Nephron progenitor cell (in vitro differentiated cells): ENCODE measurements around the gene TPD52L2.
"Not testable (repeated sequence)": the region's sequence is repeated elsewhere in the genome, so short reads cannot be mapped to it uniquely, and the experiment has no call there.

Experiments used
- DNase-seq: peaks from one replicate; pipeline ENCODE4 v3.0.0; 2021
- H3K27ac Mint-ChIP-seq: 2 replicates; pipeline ENCODE4 v1.8.0; 2021; ENCODE audit warnings: mild to moderate bottlenecking, moderate library complexity, mixed read lengths
- H3K27me3 Mint-ChIP-seq: 2 replicates; pipeline ENCODE4 v1.8.0; 2021; ENCODE audit warnings: mild to moderate bottlenecking, low read depth, mixed read lengths; ENCODE audit not compliant: poor library complexity
- H3K36me3 Mint-ChIP-seq: 2 replicates; pipeline ENCODE4 v1.8.0; 2021; ENCODE audit warnings: low read depth, mixed read lengths
- H3K4me1 Mint-ChIP-seq: 2 replicates; pipeline ENCODE4 v1.8.0; 2021; ENCODE audit warnings: mixed read lengths
- H3K4me3 Mint-ChIP-seq: 2 replicates; pipeline ENCODE4 v1.8.0; 2021; ENCODE audit warnings: mild to moderate bottlenecking, moderate library complexity, mixed read lengths
- H3K9me3 Mint-ChIP-seq: 2 replicates; pipeline ENCODE4 v1.8.0; 2021; ENCODE audit warnings: mild to moderate bottlenecking, moderate library complexity, mixed read lengths
- CTCF ChIP-seq: fragments of 200-600 bp; sonication (generic); IDR thresholded peaks from 2 replicates; pipeline ENCODE4 v1.5.0; 2021; ENCODE audit warnings: antibody characterized with exemption

The TPD52L2 gene

DNA sequence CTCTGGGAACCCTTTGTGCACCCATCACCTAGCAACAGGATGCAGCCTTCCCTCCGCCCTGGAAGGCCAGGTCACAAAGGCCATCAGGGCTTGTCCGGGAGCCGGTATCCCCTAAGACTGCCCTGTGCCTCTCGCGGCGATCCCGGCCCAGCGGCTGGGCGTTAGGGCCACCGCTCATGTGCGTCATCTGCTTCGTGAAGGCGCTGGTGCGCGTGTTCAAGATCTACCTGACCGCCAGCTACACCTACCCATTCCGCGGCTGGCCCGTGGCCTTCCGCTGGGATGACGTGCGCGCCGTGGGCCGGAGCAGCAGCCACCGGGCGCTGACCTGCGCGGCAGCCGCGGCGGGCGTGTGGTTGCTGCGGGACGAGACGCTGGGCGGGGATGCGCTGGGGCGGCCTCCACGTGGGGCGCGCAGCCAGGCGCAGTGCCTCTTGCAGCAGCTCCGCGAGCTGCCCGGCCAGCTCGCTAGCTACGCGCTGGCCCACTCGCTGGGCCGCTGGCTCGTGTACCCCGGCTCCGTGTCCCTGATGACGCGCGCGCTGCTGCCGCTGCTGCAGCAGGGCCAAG lies 3.6 kb upstream of the TPD52L2 start, which contains the start of gene ABHD16B:
Gene ABHD16B, plus strand, starts transcription at position 134 of the 570 bp plus-strand sequence. Its CDS starts 43 bp downstream, at position 177.
- Mint-ChIP-seq H3K27me3 (peaks cover 5% of the 10 kb centered on the region), H3K4me1 (peaks cover 71% of the 10 kb centered on the region), H3K4me3 (no peak within 1 kb of the TSS), H3K36me3 (peaks cover 5% of the 10 kb centered on the region), H3K27ac (peak within 1 kb of the TSS; percentile 66), H3K9me3 (no peaks in the 10 kb centered on the region)
- DNase-seq = no peak
- TF ChIP-seq CTCF = no peak

GRCh38 chr20:63861981-63862901 lies 2.8 kb upstream of the TPD52L2 start:
- Mint-ChIP-seq H3K4me1 (peaks cover 64% of the 10 kb centered on the region), H3K4me3 (no peak overlapping the region), H3K36me3 (peaks cover 5% of the 10 kb centered on the region), H3K27me3 (peaks cover 5% of the 10 kb centered on the region), H3K27ac (no peak overlapping the region), H3K9me3 (no peaks in the 10 kb centered on the region)
- DNase-seq = no peak
- TF ChIP-seq CTCF = no peak

DNA sequence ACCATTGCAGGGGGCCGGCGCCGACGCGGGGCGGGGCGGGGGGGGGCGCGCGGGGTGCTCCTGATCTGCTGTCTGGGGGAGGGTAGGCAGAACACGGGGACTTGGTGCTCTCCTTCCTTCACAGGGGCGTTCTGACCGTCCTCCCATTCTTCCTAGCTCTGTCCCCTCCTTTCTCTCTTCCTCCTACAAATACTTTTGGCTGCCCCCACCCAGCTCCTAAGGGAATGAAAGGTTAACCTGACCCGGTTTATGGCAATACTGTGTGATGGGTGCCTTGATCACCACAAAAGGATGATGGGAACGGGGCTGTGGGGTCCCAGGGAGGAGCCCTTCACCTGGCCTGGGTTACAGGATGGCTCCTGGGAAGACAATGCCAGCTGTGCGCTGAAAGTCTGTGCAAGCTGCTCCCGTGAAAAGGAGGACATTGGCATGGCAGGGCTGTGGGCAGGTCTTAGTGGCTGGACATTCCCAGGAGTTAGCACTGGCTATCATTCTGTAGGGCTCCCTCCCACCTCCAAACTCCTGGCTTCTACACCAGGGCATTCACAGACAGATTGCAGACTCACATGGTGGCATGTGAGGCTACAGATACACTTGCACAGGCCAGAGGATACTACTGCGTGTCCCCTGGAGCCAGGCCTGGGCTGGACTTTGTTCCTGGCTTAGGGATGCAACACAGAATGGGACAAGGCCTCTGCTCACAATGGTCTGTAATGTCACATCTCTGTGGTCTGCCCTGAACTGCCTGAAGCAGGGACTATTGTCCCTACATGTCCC lies 1.9 kb upstream of the TPD52L2 start:
- TF ChIP-seq CTCF = no peak
- Mint-ChIP-seq H3K4me1 (peaks cover 54% of the 10 kb centered on the region), H3K4me3 (peak overlapping the region; percentile 95), H3K27me3 (peaks cover 5% of the 10 kb centered on the region), H3K9me3 (no peaks in the 10 kb centered on the region), H3K36me3 (peaks cover 9% of the 10 kb centered on the region), H3K27ac (peak overlapping the region; percentile 95)
- no peak for DNase-seq

DNA sequence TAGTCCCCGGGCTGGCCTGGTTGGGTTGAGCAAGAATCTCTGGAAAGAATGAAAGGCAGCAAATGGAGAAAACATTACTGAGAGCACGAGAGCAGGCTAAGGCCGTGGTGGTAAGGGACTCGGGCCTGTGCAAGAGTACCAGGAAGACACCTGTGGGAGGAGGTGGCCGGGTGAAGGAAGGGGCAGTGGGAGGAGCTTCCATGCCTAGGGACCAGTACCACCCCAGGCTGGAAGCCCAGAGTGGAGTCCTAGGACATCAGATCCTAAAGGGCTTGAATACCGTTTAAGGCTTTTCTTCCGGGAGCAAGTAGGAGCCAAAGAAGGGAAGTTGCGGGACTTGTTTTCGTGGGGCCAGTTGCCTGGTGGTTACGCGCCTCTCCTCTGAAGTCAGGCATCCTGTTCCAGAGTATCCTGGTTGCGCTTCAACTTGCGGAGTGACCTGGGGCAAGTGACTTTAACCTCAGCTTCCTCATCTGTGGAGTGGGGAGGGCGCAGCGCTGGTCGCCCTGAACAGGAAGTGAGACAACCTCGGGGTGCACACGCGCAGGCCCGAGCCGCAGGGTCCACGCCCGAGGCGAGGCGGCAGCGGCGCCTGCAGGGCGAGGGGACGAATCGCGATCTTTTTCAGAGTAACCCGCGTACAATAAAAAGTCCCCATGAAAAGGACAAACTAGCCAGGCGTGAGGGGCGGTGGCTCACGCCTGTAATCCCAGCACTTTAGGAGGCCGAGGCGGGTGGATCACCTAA lies 1.1 kb upstream of the TPD52L2 start:
- DNase-seq = peak; percentile 69
- H3K27ac Mint-ChIP-seq = peak overlapping the region; percentile 95
- peak; percentile 45 for TF ChIP-seq CTCF
- no peaks in the 10 kb centered on the region for H3K9me3 Mint-ChIP-seq
- H3K4me1 Mint-ChIP-seq = peaks cover 47% of the 10 kb centered on the region
- H3K36me3 Mint-ChIP-seq = peaks cover 13% of the 10 kb centered on the region
- H3K4me3 Mint-ChIP-seq = peak overlapping the region; percentile 95
- H3K27me3 Mint-ChIP-seq = peaks cover 5% of the 10 kb centered on the region

DNA sequence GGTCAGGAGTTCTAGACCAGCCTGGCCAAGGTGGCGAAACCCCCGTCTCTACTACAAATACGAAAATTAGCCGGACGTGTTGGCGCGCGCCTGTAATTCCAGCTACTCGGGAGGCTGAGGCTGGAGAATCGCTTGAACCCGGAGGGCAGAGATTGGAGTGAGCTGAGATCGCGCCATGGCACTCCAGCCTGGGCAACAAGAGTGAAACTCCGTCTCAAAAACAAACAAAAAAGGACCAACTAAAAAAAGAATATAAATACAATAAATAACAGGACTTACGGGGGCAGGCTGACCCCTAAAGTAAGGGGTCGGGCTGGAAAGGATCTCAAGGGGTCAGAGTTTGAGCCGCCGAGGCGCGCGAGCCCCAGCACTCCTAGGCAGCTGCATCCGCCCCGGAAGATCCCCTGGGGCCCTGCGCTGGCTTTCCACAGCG lies 509 bp upstream of the TPD52L2 start:
- no peak for TF ChIP-seq CTCF
- H3K27me3 Mint-ChIP-seq = peaks cover 5% of the 10 kb centered on the region
- peaks cover 19% of the 10 kb centered on the region for H3K36me3 Mint-ChIP-seq
- H3K4me3 Mint-ChIP-seq = peak overlapping the region; percentile 95
- peaks cover 41% of the 10 kb centered on the region for H3K4me1 Mint-ChIP-seq
- H3K27ac Mint-ChIP-seq = peak overlapping the region; percentile 95
- no peak for DNase-seq
- H3K9me3 Mint-ChIP-seq = no peaks in the 10 kb centered on the region

- Mint-ChIP-seq H3K36me3 (peaks cover 28% of the 10 kb centered on the region), H3K4me1 (peaks cover 24% of the 10 kb centered on the region), H3K4me3 (peak overlapping the region; percentile 95)
- not testable (repeated sequence) for H3K27ac Mint-ChIP-seq, H3K9me3 Mint-ChIP-seq, H3K27me3 Mint-ChIP-seq, DNase-seq
Observed at GRCh38 chr20:63867042-63867441, 2.0 kb downstream of the TPD52L2 start.
